Measurements from ENCODE around the gene SCO1.

The SCO1 gene

DNA sequence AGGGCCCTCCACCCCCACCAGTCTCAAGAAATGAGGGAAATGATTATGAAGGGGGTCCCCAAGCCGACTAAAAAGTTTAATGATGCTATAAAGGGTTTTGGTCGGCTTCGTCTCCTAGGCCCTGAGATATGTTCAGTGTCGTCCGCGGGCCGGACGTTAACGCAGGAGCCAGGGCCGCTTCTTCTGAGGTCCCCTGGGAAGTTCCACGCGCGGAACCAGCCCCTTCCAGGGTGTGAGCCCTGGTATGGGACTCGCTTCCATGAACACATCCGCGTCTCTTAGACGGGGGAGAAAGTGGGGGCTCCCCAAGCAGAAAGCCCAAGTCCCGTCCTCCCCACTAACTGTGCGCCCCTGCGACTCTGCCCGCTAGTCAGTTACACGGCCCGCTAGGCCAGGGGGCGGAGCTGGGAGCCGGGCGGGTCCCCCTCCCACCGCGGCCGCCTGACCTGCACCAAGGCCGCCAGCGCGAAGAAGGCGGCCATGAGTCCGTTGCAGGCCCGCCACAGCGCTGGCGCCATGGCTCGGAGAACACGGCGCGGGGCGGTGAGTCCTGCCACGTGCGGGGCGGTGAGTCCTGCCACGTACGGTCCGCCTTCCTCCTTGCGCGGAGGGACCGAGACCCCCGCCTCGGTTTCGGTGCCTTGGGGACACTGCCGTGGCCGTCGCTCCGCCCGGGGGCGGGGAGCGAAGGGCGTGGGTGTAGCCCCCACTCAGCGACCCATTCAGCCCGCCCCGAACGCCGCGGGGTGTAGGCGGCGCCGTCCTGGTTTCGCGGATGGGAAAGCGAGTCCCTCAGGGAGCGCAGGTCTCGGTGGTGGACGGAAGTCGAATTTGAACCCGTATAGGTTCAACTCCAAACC lies 32.2 kb upstream of the SCO1 start, which contains the start of gene TMEM220:
TSS of gene TMEM220 (minus strand) at position 690 of the 860 bp plus-strand sequence. CDS start at position 518, 172 bp downstream.
- TF ChIP-seq, protein P1, sequence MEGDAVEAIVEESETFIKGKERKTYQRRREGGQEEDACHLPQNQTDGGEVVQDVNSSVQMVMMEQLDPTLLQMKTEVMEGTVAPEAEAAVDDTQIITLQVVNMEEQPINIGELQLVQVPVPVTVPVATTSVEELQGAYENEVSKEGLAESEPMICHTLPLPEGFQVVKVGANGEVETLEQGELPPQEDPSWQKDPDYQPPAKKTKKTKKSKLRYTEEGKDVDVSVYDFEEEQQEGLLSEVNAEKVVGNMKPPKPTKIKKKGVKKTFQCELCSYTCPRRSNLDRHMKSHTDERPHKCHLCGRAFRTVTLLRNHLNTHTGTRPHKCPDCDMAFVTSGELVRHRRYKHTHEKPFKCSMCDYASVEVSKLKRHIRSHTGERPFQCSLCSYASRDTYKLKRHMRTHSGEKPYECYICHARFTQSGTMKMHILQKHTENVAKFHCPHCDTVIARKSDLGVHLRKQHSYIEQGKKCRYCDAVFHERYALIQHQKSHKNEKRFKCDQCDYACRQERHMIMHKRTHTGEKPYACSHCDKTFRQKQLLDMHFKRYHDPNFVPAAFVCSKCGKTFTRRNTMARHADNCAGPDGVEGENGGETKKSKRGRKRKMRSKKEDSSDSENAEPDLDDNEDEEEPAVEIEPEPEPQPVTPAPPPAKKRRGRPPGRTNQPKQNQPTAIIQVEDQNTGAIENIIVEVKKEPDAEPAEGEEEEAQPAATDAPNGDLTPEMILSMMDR (IDR thresholded peaks at IDR 0.05), result no peak

DNA sequence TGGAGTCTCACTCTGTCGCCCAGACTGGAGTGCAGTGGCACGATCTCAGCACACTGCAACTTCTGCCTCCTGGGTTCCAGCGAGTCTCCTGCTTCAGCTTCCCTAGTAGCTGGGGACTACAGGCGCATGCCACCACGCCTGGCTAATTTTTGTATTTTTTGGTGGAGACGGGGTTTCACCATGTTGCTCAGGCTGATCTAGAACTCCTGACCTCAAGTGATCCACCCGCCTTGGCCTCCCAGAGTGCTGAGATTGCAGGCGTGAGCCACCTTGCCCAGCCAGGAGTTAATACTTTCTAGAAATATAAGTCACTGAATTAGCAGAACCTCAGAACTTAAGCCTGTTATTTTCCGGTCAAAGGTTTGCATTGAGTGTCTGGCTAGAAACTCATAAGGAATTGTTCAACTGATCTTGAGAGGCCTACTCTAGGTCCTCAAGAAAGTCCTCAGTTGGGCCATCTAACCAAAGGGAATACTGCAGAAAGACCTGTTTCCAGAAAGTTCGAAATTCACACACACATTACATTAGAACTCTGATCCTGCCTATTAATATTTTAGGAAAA lies 31.1 kb upstream of the SCO1 start:
- TF ChIP-seq, protein P1 (IDR thresholded peaks at IDR 0.05), result no peak

DNA sequence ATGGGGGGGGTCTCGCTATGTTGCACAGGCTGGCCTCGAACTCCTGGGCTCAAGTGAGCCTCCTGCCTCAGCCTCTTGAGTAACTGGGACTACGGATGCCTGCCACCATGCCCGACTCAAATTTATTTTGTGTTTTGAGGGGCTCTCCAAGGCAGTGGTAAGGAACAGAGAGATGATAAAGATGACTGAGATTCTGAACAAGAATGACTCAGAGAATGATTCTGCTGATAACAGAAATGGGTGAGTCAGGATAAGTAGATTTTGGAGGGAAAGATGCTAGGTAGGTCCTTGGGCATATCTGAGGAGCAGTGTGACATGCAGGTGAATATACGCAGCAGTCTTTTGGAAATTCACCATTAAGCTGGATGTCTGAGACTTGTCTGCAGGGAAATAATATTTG lies 29.9 kb upstream of the SCO1 start:
- TF ChIP-seq, protein P1 (IDR thresholded peaks at IDR 0.05), result no peak

DNA sequence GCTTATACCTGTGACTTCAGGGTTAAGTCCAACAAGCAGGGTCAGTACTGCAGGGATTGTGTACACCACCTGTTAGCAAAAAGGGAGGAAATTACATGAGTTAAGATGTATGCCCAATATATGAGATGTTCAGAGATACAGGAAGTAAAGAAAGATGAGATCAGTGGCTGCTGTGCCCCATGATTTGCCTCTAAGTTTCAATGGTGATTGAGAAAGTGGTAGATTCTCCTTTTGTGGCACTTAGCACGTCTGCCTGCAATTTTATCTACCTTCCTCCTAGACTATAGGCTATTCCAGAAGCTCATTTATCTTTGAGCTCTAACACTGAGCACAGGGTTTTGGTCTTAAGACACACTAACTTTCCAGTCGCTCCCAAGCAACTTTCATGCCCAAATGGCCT lies 28.9 kb upstream of the SCO1 start:
- TF ChIP-seq, protein P1 (IDR thresholded peaks at IDR 0.05), result no peak

DNA sequence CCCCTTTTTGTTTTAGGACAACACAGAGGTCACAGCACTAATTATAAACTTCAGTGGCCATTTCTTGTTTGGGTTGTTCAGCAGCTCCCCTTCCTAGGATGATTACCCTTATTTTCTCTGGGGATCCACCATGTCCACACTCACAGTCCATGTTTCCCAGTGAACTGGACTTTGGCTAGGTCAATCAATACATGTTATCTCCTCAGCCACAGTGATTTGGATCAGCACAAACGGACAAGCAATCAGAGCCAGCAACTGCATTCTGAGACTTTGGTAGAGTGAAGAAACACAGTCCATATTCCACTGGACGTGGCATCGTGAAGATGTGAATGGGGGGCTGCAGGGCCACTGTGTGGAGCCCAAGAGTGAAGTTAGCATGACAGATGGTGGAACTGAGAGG lies 27.9 kb upstream of the SCO1 start:
- TF ChIP-seq, protein P1 (IDR thresholded peaks at IDR 0.05), result no peak

DNA sequence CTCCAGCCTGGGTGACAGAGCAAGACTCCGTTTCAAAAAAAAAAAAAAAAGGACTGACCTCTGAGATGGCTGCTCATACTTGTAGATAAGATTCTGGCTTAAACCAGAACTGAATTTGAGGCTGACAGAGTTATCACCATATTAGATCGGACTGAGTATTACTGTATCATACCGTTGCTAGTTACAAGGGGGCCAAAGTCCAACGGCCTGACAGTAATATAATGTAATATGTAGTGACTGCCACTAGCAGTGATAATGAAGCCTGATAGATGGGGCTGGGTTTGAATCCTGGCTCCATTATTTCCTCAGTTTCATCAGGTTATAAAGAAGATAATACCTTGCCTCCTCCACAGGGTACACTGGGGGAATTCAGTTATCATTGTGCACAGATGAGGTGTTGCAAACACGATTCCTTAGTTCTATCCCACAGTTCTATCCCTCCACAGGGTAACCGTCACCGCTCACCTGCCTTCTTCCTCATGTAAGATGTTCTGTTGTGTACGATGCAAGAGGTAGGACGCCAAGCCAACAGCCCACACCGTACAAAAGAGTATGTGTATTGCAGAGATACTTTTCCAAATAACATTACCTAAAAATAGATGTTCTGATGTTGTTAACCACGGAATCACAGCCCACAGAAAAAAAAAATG lies 27.3 kb upstream of the SCO1 start:
- TF ChIP-seq, protein P1 (IDR thresholded peaks at IDR 0.05), result no peak

DNA sequence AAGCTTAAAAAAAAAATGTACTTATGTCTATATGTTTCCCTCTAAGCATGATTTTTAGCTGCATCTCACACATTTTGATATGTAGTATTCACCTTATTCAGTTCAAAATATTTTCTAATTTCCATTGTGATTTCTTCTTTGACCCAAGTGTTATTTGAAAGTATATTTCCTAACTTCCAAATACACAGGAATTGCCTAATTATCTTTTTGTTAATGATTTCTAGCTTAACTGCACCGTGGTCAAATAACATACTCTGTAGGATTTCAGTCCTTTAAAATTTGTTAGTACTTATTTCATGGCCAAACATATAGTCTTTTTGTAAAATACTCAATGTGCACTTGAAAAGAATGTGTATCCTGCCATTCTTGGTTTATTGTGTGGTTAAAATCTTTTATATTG lies 21.2 kb upstream of the SCO1 start:
- TF ChIP-seq, protein P1 (IDR thresholded peaks at IDR 0.05), result no peak
